IMR-90 (cell line): ENCODE measurements around the gene NPAS3. TPM values are rescaled to one million over a fixed set of nuclear protein-coding genes. Genes with fewer than 3 reads are reported as not detected.

Experiments
- ATAC-seq: fragments of 200-7000 bp; cut with Tn5 transposase; 2 replicates; pipeline ENCODE4 v1.9.1; 2020; ENCODE audit warnings: low read depth, mild to moderate bottlenecking, moderate library complexity
- BruUV-seq: library from RNA; stranded (reverse); fragments of 400-500 nt; replicated peaks from 2 replicates; lab custom pipeline; 2021; lab: Mats Ljungman, UMichigan
- CTCF ChIA-PET: fragments of 300-600 bp; formaldehyde crosslinking; extraction: SDS; loops from one replicate; lab custom pipeline; 2021; ENCODE audit warnings: antibody characterized with exemption; lab: Yijun Ruan, JAX
- POLR2A ChIA-PET: fragments of 300-600 bp; sonication (Branson Sonifier 250); formaldehyde crosslinking; loops from one replicate; lab custom pipeline; 2022; ENCODE audit warnings: antibody characterized with exemption; ENCODE audit not compliant: unreplicated experiment; lab: Charles Lee
- DNase-seq: peaks from one replicate; pipeline ENCODE4 v3.0.0; 2013
- H2AFZ ChIP-seq: replicated peaks from 2 replicates; pipeline ENCODE3; 2013; ENCODE audit warnings: low read length, mild to moderate bottlenecking; ENCODE audit not compliant: poor library complexity
- H2AK5ac ChIP-seq: 2 replicates; pipeline ENCODE4 v1.6.1; 2013; ENCODE audit warnings: low read depth, low read length, inconsistent platforms
- H2AK9ac ChIP-seq: replicated peaks from 2 replicates; pipeline ENCODE3; 2013; ENCODE audit warnings: mild to moderate bottlenecking, low read depth, low read length, moderate library complexity; ENCODE audit not compliant: poor library complexity
- H2BK120ac ChIP-seq: 2 replicates; pipeline ENCODE4 v1.6.1; 2013; ENCODE audit warnings: low read depth, low read length, inconsistent platforms
- H2BK15ac ChIP-seq: 3 replicates; pipeline ENCODE4 v1.6.1; 2013; ENCODE audit warnings: low read depth, low read length, inconsistent platforms
- H2BK20ac ChIP-seq: 2 replicates; pipeline ENCODE4 v1.6.1; 2013; ENCODE audit warnings: low read depth, mild to moderate bottlenecking, inconsistent platforms, low read length, moderate library complexity
- H2BK5ac ChIP-seq: 2 replicates; pipeline ENCODE4 v1.6.1; 2013; ENCODE audit warnings: mild to moderate bottlenecking, low read depth, low read length, inconsistent platforms; ENCODE audit not compliant: poor library complexity, severe bottlenecking
- H3K14ac ChIP-seq: replicated peaks from 2 replicates; pipeline ENCODE4 v1.6.1; 2013; ENCODE audit warnings: low read depth, low read length, inconsistent platforms
- H3K18ac ChIP-seq: 2 replicates; pipeline ENCODE4 v1.6.1; 2013; ENCODE audit warnings: low read depth, low read length, control low read depth
- H3K23ac ChIP-seq: 2 replicates; pipeline ENCODE4 v1.6.1; 2013; ENCODE audit warnings: low read depth, low read length, inconsistent platforms
- H3K27ac ChIP-seq: 2 replicates; pipeline ENCODE4 v1.5.1; 2013; ENCODE audit warnings: mild to moderate bottlenecking, control low read depth, low read length; ENCODE audit not compliant: insufficient read depth
- H3K27me3 ChIP-seq: 2 replicates; pipeline ENCODE4 v1.6.1; 2013; ENCODE audit warnings: low read length; ENCODE audit not compliant: control insufficient read depth, insufficient read depth
- H3K36me3 ChIP-seq: 2 replicates; pipeline ENCODE4 v1.6.1; 2013; ENCODE audit warnings: low read length, mixed read lengths; ENCODE audit not compliant: control insufficient read depth, insufficient read depth
- H3K4ac ChIP-seq: 2 replicates; pipeline ENCODE4 v1.6.1; 2013; ENCODE audit warnings: low read depth, low read length, inconsistent platforms
- H3K4me1 ChIP-seq: 2 replicates; pipeline ENCODE4 v1.6.1; 2013; ENCODE audit warnings: low read length, mixed read lengths; ENCODE audit not compliant: control insufficient read depth, insufficient read depth
- H3K4me2 ChIP-seq: 2 replicates; pipeline ENCODE4 v1.6.1; 2013; ENCODE audit warnings: low read depth, mild to moderate bottlenecking, control low read depth, low read length, moderate library complexity
- H3K4me3 ChIP-seq: 2 replicates; pipeline ENCODE4 v1.5.1; 2013; ENCODE audit warnings: low read depth, mild to moderate bottlenecking, control low read depth, low read length, moderate library complexity; ENCODE audit not compliant: insufficient read depth
- H3K56ac ChIP-seq: 2 replicates; pipeline ENCODE4 v1.6.1; 2013; ENCODE audit warnings: low read length, inconsistent platforms; ENCODE audit not compliant: insufficient read depth; ENCODE audit errors: extremely low read depth
- H3K79me1 ChIP-seq, 2 experiments: 2 replicates each; pipeline ENCODE4 v1.6.1; 2013; ENCODE audit warnings: low read length in 2 of 2, inconsistent platforms in 1 of 2, low read depth in 1 of 2
- H3K9ac ChIP-seq: 2 replicates; pipeline ENCODE4 v1.6.1; 2013; ENCODE audit warnings: low read depth, low read length, control low read depth
- H3K9me1 ChIP-seq: 2 replicates; pipeline ENCODE4 v1.6.1; 2013; ENCODE audit warnings: low read length, inconsistent platforms; ENCODE audit not compliant: insufficient read depth
- H3K9me3 ChIP-seq: 2 replicates; pipeline ENCODE4 v1.6.1; 2013; ENCODE audit warnings: low read length; ENCODE audit not compliant: control insufficient read depth, insufficient read depth
- H4K20me1 ChIP-seq: 2 replicates; pipeline ENCODE4 v1.6.1; 2013; ENCODE audit warnings: low read length, inconsistent platforms; ENCODE audit not compliant: insufficient read depth
- H4K5ac ChIP-seq: 2 replicates; pipeline ENCODE4 v1.6.1; 2013; ENCODE audit warnings: mild to moderate bottlenecking, low read depth, low read length, control low read depth
- H4K8ac ChIP-seq, 2 experiments: 2 replicates each; pipeline ENCODE4 v1.6.1; 2013; ENCODE audit warnings: low read depth in 2 of 2, low read length in 2 of 2, control low read depth in 1 of 2, inconsistent platforms in 1 of 2
- H4K91ac ChIP-seq: 2 replicates; pipeline ENCODE4 v1.6.1; 2013; ENCODE audit warnings: low read depth, low read length, inconsistent platforms; ENCODE audit not compliant: insufficient read depth
- BHLHE40 ChIP-seq: fragments of 150-350 bp; IDR thresholded peaks from 2 replicates; pipeline ENCODE4 v1.6.1; 2016; ENCODE audit warnings: mild to moderate bottlenecking, low read depth, low read length
- CHD1 ChIP-seq: IDR thresholded peaks from 2 replicates; pipeline ENCODE4 v1.6.1; 2012; ENCODE audit warnings: low read depth, low read length, improper control_type of control experiment
- CTCF ChIP-seq: conservative IDR thresholded peaks from 2 replicates; pipeline ENCODE4 v1.5.1; 2012; ENCODE audit warnings: mild to moderate bottlenecking, low read depth, low read length, improper control_type of control experiment
- ELK1 ChIP-seq: fragments of 150-350 bp; IDR thresholded peaks from 2 replicates; pipeline ENCODE4 v1.6.1; 2016; ENCODE audit warnings: low read depth, mild to moderate bottlenecking, low read length, moderate library complexity, borderline replicate concordance
- MAFK ChIP-seq: IDR thresholded peaks from 2 replicates; pipeline ENCODE4 v1.6.1; 2012; ENCODE audit warnings: low read depth, low read length, improper control_type of control experiment
- MAZ ChIP-seq: IDR thresholded peaks from 2 replicates; pipeline ENCODE4 v1.6.1; 2012; ENCODE audit warnings: low read depth, mild to moderate bottlenecking, low read length, improper control_type of control experiment, moderate library complexity, borderline replicate concordance
- MXI1 ChIP-seq: IDR thresholded peaks from 2 replicates; pipeline ENCODE4 v1.6.1; 2012; ENCODE audit warnings: low read depth, mild to moderate bottlenecking, low read length, moderate library complexity, borderline replicate concordance
- NFE2L2 ChIP-seq: fragments of 150-350 bp; IDR thresholded peaks from 2 replicates; pipeline ENCODE4 v1.6.1; 2016; ENCODE audit warnings: low read depth, mild to moderate bottlenecking, low read length
- POLR2A ChIP-seq: IDR thresholded peaks from 2 replicates; pipeline ENCODE4 v1.6.1; 2012; ENCODE audit warnings: mild to moderate bottlenecking, low read depth, low read length
- RAD21 ChIP-seq: IDR thresholded peaks from 2 replicates; pipeline ENCODE4 v1.6.1; 2012; ENCODE audit warnings: low read length, improper control_type of control experiment
- RFX5 ChIP-seq: IDR thresholded peaks from 2 replicates; pipeline ENCODE4 v1.8.0; 2012; ENCODE audit warnings: low read depth, mild to moderate bottlenecking, low read length, moderate library complexity
- USF2 ChIP-seq: fragments of 150-350 bp; IDR thresholded peaks from 2 replicates; pipeline ENCODE4 v1.6.1; 2017; ENCODE audit warnings: mild to moderate bottlenecking, antibody characterized with exemption, low read length, low read depth
- WGBS, 2 experiments: methylation state at CpG; one replicate each; pipeline versions ENCODE4 v1.1.5 to v1.1.7; 2013; ENCODE audit warnings: missing lambda C conversion rate in 2 of 2; ENCODE audit not compliant: insufficient read length in 1 of 2; ENCODE audit errors: extremely low coverage in 2 of 2; 5-methylcytosine and 5-hydroxymethylcytosine counted together
- dilution Hi-C: fragments of 300-500 bp; cut with HindIII; formaldehyde crosslinking; loops from one replicate; pipeline ENCODE4 v1.14.3; 2018; ENCODE audit warnings: low sequenced_read_pairs; ENCODE audit not compliant: unreplicated experiment
- in situ Hi-C: fragments of 300-500 bp; cut with MboI; formaldehyde crosslinking; loops from 3 replicates; pipeline ENCODE4 v1.14.3; 2019; ENCODE audit warnings: low sequenced_read_pairs, inconsistent platforms, mixed read lengths
- intact Hi-C: fragments of 100-400 bp; cut with micrococcal nuclease; formaldehyde crosslinking; loops from 2 replicates; pipeline ENCODE4 v1.10.0; 2022
- polyA plus RNA-seq, 3 experiments: library from polyadenylated mRNA; depleted of rRNA; stranded (reverse); fragments of >200 nt; gene quantifications; 2 replicates each; pipeline ENCODE4 v1.2.3, GENCODE V29; 2012; ENCODE audit warnings: low replicate concordance in 1 of 3
- total RNA-seq: library from RNA; depleted of rRNA; stranded (reverse); fragments of >200 nt; gene quantifications from 2 replicates; pipeline ENCODE4 v1.2.3, GENCODE V29; 2012

The NPAS3 gene
- total and polyA plus RNA-seq, 2 of the 4 experiments (the other 2 are of a cell fraction) = not detected

- Histone ChIP-seq H3K27ac (no peak overlapping the region), H2BK5ac (no peak overlapping the region), H2BK20ac (no peak overlapping the region), H3K14ac (no peak overlapping the region), H4K5ac (no peak overlapping the region), H3K23ac (no peak overlapping the region), H3K36me3 (no peaks in the 10 kb centered on the region), H3K9me1 (no peaks in the 10 kb centered on the region), H4K8ac (no peak overlapping the region), H4K20me1 (no peaks in the 10 kb centered on the region), H2AK9ac (no peak overlapping the region), H2BK15ac (no peak overlapping the region), H3K4ac (no peak overlapping the region), H2AFZ (no peak overlapping the region), H2BK120ac (no peak overlapping the region), H3K9me3 (no peaks in the 10 kb centered on the region), H3K4me2 (no peak overlapping the region), H3K79me1 (no peaks in the 10 kb centered on the region), H3K4me1 (no peaks in the 10 kb centered on the region), H4K91ac (no peak overlapping the region), H3K18ac (no peak overlapping the region), H3K56ac (no peak overlapping the region), H3K4me3 (no peak overlapping the region), H2AK5ac (no peak overlapping the region), H3K9ac (no peak overlapping the region), H3K27me3 (no peaks in the 10 kb centered on the region)
- intact Hi-C loops = no loop called here
- ChIA-PET CTCF (no interaction called here), POLR2A (no interaction called here)
- dilution Hi-C loops = no loop called here
- 30% methylated on average over 1 of the region's 4 CpGs; no CpG with 5 or more reads in 1 of the 2 experiments for WGBS, 2 experiments
- TF ChIP-seq CHD1 (no peak), MAZ (no peak), USF2 (no peak), RAD21 (no peak), NFE2L2 (no peak), POLR2A (no peak), RFX5 (no peak), MAFK (no peak), BHLHE40 (no peak), MXI1 (no peak), CTCF (no peak), ELK1 (no peak)
- no peak for ATAC-seq
- BruUV-seq = no TSS peak
- in situ Hi-C loops = no loop called here
- DNase-seq = no peak
Measured at GRCh38 chr14:33045760-33046159, 107.1 kb downstream of the NPAS3 start.
